Measurements from ENCODE around the gene MAP7.

DNA sequence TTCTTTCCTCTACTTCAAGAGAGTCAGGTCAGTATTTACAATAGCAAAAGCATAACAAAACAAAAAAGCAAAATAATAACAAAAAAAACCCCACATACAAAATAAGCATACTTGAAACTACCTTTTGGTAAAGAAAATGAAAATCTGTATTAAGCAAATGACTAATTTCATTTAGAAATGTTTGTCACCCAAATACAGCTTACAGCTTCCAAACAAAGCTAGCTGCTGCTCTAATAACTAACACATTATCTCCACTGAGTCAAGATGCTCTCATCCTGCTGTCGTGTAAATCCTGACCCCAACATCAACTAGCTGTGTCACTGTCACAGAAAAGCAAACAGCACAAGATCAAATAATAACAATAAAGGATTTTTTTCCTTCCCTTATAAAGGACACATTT, 21.7 kb downstream of the MAP7 start:
- TF ChIP-seq, protein P1, sequence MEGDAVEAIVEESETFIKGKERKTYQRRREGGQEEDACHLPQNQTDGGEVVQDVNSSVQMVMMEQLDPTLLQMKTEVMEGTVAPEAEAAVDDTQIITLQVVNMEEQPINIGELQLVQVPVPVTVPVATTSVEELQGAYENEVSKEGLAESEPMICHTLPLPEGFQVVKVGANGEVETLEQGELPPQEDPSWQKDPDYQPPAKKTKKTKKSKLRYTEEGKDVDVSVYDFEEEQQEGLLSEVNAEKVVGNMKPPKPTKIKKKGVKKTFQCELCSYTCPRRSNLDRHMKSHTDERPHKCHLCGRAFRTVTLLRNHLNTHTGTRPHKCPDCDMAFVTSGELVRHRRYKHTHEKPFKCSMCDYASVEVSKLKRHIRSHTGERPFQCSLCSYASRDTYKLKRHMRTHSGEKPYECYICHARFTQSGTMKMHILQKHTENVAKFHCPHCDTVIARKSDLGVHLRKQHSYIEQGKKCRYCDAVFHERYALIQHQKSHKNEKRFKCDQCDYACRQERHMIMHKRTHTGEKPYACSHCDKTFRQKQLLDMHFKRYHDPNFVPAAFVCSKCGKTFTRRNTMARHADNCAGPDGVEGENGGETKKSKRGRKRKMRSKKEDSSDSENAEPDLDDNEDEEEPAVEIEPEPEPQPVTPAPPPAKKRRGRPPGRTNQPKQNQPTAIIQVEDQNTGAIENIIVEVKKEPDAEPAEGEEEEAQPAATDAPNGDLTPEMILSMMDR (IDR thresholded peaks at IDR 0.05): no peak
- no peak for TF ChIP-seq POLR2A (IDR thresholded peaks at IDR 0.05)

Data from esophagus squamous epithelium (tissue), 4 donors.